H9 (cell line): ENCODE measurements around the gene PCDH9. TPM values are rescaled to one million over a fixed set of nuclear protein-coding genes. Genes with fewer than 3 reads are reported as not detected.

Experiments
- DNase-seq: peaks from one replicate; pipeline ENCODE4 v3.0.0-alpha.2; 2017
- H2AFZ ChIP-seq: one replicate; pipeline ENCODE4 v1.6.1; 2013; ENCODE audit warnings: mild to moderate bottlenecking, low read length, control low read depth, moderate library complexity
- H2AK5ac ChIP-seq: 2 replicates; pipeline ENCODE4 v1.6.1; 2013; ENCODE audit warnings: low read length, control low read depth, mixed read lengths; ENCODE audit not compliant: insufficient read length
- H2BK120ac ChIP-seq: one replicate; pipeline ENCODE4 v1.6.1; 2013; ENCODE audit warnings: low read depth, mild to moderate bottlenecking, low read length, control low read depth, inconsistent platforms; ENCODE audit not compliant: poor library complexity, severe bottlenecking
- H2BK12ac ChIP-seq: 2 replicates; pipeline ENCODE4 v1.6.1; 2013; ENCODE audit warnings: low read length, control low read depth, mixed read lengths, low read depth; ENCODE audit not compliant: insufficient read length
- H2BK15ac ChIP-seq: 2 replicates; pipeline ENCODE4 v1.6.1; 2013; ENCODE audit warnings: low read depth, low read length, control low read depth
- H2BK20ac ChIP-seq: one replicate; pipeline ENCODE4 v1.6.1; 2013; ENCODE audit warnings: low read depth, mild to moderate bottlenecking, low read length, control low read depth, inconsistent platforms; ENCODE audit not compliant: poor library complexity, severe bottlenecking
- H2BK5ac ChIP-seq: 2 replicates; pipeline ENCODE4 v1.6.1; 2013; ENCODE audit warnings: low read length, control low read depth, mixed read lengths; ENCODE audit not compliant: insufficient read length
- H3K14ac ChIP-seq: 2 replicates; pipeline ENCODE4 v1.6.1; 2013; ENCODE audit warnings: low read length, control low read depth; ENCODE audit not compliant: insufficient read depth
- H3K18ac ChIP-seq: 2 replicates; pipeline ENCODE4 v1.6.1; 2013; ENCODE audit warnings: low read depth, mild to moderate bottlenecking, mixed read lengths, low read length, control low read depth; ENCODE audit not compliant: insufficient read length
- H3K23ac ChIP-seq: 2 replicates; pipeline ENCODE4 v1.6.1; 2013; ENCODE audit warnings: low read length, control low read depth, mixed read lengths, low read depth; ENCODE audit not compliant: insufficient read length
- H3K23me2 ChIP-seq: 2 replicates; pipeline ENCODE4 v1.6.1; 2013; ENCODE audit warnings: low read depth, mild to moderate bottlenecking, mixed read lengths, low read length, control low read depth; ENCODE audit not compliant: insufficient read length, poor library complexity, severe bottlenecking
- H3K27ac ChIP-seq: 2 replicates; pipeline ENCODE4 v1.5.1; 2013; ENCODE audit warnings: low read length, control low read depth, mixed read lengths, low read depth; ENCODE audit not compliant: insufficient read length
- H3K27me3 ChIP-seq: 2 replicates; pipeline ENCODE4 v1.6.1; 2013; ENCODE audit warnings: low read length, control low read depth, inconsistent platforms; ENCODE audit not compliant: insufficient read depth
- H3K4ac ChIP-seq: 2 replicates; pipeline ENCODE4 v1.6.1; 2013; ENCODE audit warnings: low read depth, mild to moderate bottlenecking, control low read depth, inconsistent platforms, low read length, moderate library complexity
- H3K4me1 ChIP-seq: 2 replicates; pipeline ENCODE4 v1.6.1; 2013; ENCODE audit warnings: low read length, control low read depth, inconsistent platforms; ENCODE audit not compliant: insufficient read depth
- H3K4me2 ChIP-seq: 2 replicates; pipeline ENCODE4 v1.6.1; 2013; ENCODE audit warnings: low read length, control low read depth, mixed read lengths; ENCODE audit not compliant: insufficient read length, insufficient read depth
- H3K56ac ChIP-seq: 2 replicates; pipeline ENCODE4 v1.6.1; 2013; ENCODE audit warnings: low read depth, mild to moderate bottlenecking, mixed read lengths, low read length, control low read depth; ENCODE audit not compliant: insufficient read length
- H3K79me1 ChIP-seq: 2 replicates; pipeline ENCODE4 v1.6.1; 2013; ENCODE audit warnings: low read depth, mild to moderate bottlenecking, moderate library complexity, low read length, control low read depth, inconsistent platforms; ENCODE audit not compliant: insufficient read depth, poor library complexity, severe bottlenecking
- H3K79me2 ChIP-seq: 2 replicates; pipeline ENCODE4 v1.6.1; 2013; ENCODE audit warnings: low read length, control low read depth, inconsistent platforms; ENCODE audit not compliant: insufficient read depth
- H3K9ac ChIP-seq: 2 replicates; pipeline ENCODE4 v1.6.1; 2013; ENCODE audit warnings: low read length, control low read depth, mixed read lengths; ENCODE audit not compliant: insufficient read length; ENCODE audit errors: extremely low read depth
- H3K9me3 ChIP-seq: one replicate; pipeline ENCODE4 v1.6.1; 2013; ENCODE audit warnings: low read depth, low read length, inconsistent platforms; ENCODE audit not compliant: control insufficient read depth
- H3T11ph ChIP-seq: one replicate; pipeline ENCODE4 v1.6.1; 2013; ENCODE audit warnings: mild to moderate bottlenecking, low read length, control low read depth, inconsistent platforms
- H4K20me1 ChIP-seq: one replicate; pipeline ENCODE4 v1.6.1; 2013; ENCODE audit not compliant: control insufficient read depth, insufficient read length, insufficient read depth
- H4K5ac ChIP-seq: 2 replicates; pipeline ENCODE4 v1.6.1; 2013; ENCODE audit warnings: low read depth, mild to moderate bottlenecking, mixed read lengths, low read length, control low read depth; ENCODE audit not compliant: insufficient read length
- H4K8ac ChIP-seq: replicated peaks from 2 replicates; pipeline ENCODE4 v1.6.1; 2013; ENCODE audit warnings: low read length, control low read depth, mixed read lengths, low read depth; ENCODE audit not compliant: insufficient read length
- H4K91ac ChIP-seq: 2 replicates; pipeline ENCODE4 v1.6.1; 2013; ENCODE audit warnings: low read depth, mild to moderate bottlenecking, moderate library complexity, mixed read lengths, low read length, control low read depth; ENCODE audit not compliant: insufficient read length
- H3K27ac Mint-ChIP-seq, 3 experiments: 2 replicates in 2 of 3; 3 replicates in 1 of 3; pipeline ENCODE4 v1.8.0; 2020 to 2021; ENCODE audit warnings: mixed read lengths in 3 of 3, mild to moderate bottlenecking in 1 of 3, moderate library complexity in 1 of 3
- H3K27me3 Mint-ChIP-seq: 2 replicates; pipeline ENCODE4 v1.8.0; 2021; ENCODE audit warnings: low read depth, mild to moderate bottlenecking, moderate library complexity, mixed read lengths
- H3K36me3 Mint-ChIP-seq, 3 experiments: 2 replicates in 2 of 3; 3 replicates in 1 of 3; pipeline ENCODE4 v1.8.0; 2020 to 2021; ENCODE audit warnings: low read depth in 3 of 3, mixed read lengths in 3 of 3; ENCODE audit not compliant: insufficient read depth in 1 of 3
- H3K4me1 Mint-ChIP-seq, 2 experiments: 2 replicates each; pipeline ENCODE4 v1.8.0; 2020; ENCODE audit warnings: mixed read lengths in 2 of 2
- H3K4me3 Mint-ChIP-seq, 2 experiments: 2 replicates in 1 of 2; 3 replicates in 1 of 2; pipeline ENCODE4 v1.8.0; 2020 to 2021; ENCODE audit warnings: mild to moderate bottlenecking in 2 of 2, mixed read lengths in 2 of 2, moderate library complexity in 1 of 2
- H3K9me3 Mint-ChIP-seq, 2 experiments: 2 replicates in 1 of 2; 3 replicates in 1 of 2; pipeline ENCODE4 v1.8.0; 2020; ENCODE audit warnings: mild to moderate bottlenecking in 2 of 2, mixed read lengths in 2 of 2, moderate library complexity in 1 of 2
- WGBS: extraction: QIAGEN DNeasy Blood & Tissue Kit; methylation state at CpG from one replicate; pipeline ENCODE4 v1.1.7; 2013; ENCODE audit warnings: missing lambda C conversion rate, low lambda C conversion rate, mixed read lengths; ENCODE audit not compliant: insufficient read length; ENCODE audit errors: extremely low coverage; 5-methylcytosine and 5-hydroxymethylcytosine counted together
- total RNA-seq: library from RNA; stranded (reverse); gene quantifications from 2 replicates; pipeline ENCODE4 v1.2.1, GENCODE V29; 2021
- TF ChIP-seq, protein P1 (sequence below): fragments of 200-600 bp; sonication (generic); conservative IDR thresholded peaks from 3 replicates; pipeline ENCODE4 v1.8.0; 2021; ENCODE audit warnings: antibody characterized with exemption, mild to moderate bottlenecking

Gene PCDH9
- total RNA-seq, 1 experiment from 2014 or later = 0.11 TPM

DNA sequence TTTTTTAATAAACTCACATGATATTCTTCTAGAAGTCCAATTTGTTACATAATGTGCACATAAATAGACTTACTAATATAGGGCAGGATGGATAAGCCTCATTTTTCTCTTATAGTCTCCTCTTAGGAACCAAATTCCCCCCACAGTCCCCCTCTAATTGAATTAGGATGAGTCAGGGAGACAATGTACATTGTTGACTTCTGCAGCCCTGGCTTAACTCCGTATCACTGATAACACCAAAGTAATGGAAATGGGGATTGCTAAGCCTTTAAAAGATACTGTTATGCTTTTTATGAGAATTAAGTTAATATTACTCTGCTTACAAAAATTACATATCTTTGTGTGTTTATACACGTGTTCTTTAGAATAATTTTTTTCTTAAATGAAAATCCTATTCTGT, 5.1 kb upstream of the PCDH9 start:
- Histone ChIP-seq H2BK12ac (no peak overlapping the region), H4K8ac (no peak overlapping the region), H2BK5ac (no peak overlapping the region), H3K79me2 (no peaks in the 10 kb centered on the region), H3K9ac (no peak overlapping the region), H2BK15ac (no peak overlapping the region), H2AK5ac (no peak overlapping the region), H2BK20ac (no peak overlapping the region), H3K23ac (no peak overlapping the region), H3T11ph (no peak overlapping the region), H3K56ac (no peak overlapping the region), H3K18ac (no peak overlapping the region), H4K20me1 (no peaks in the 10 kb centered on the region), H3K23me2 (peaks cover 10% of the 10 kb centered on the region), H3K27me3 (no peaks in the 10 kb centered on the region), H3K27ac (no peak overlapping the region), H3K9me3 (no peaks in the 10 kb centered on the region), H3K4me2 (no peak overlapping the region), H4K91ac (no peak overlapping the region), H2BK120ac (no peak overlapping the region), H4K5ac (no peak overlapping the region), H3K4me1 (no peaks in the 10 kb centered on the region), H3K14ac (no peak overlapping the region), H2AFZ (no peak overlapping the region), H3K79me1 (no peaks in the 10 kb centered on the region), H3K4ac (no peak overlapping the region)
- WGBS = no CpG with 5 or more reads among the region's 2 CpGs
- DNase-seq = no peak
- Mint-ChIP-seq H3K27ac (no peak overlapping the region), H3K4me3 (no peak overlapping the region), H3K9me3 (no peaks in the 10 kb centered on the region), H3K27me3 (peaks cover 10% of the 10 kb centered on the region), H3K4me1 (peaks cover 2 to 5% of the 10 kb centered on the region in 2 experiments; a peak in 3 of 4 replicates), H3K36me3 (no peaks in the 10 kb centered on the region)
- TF ChIP-seq, protein P1, sequence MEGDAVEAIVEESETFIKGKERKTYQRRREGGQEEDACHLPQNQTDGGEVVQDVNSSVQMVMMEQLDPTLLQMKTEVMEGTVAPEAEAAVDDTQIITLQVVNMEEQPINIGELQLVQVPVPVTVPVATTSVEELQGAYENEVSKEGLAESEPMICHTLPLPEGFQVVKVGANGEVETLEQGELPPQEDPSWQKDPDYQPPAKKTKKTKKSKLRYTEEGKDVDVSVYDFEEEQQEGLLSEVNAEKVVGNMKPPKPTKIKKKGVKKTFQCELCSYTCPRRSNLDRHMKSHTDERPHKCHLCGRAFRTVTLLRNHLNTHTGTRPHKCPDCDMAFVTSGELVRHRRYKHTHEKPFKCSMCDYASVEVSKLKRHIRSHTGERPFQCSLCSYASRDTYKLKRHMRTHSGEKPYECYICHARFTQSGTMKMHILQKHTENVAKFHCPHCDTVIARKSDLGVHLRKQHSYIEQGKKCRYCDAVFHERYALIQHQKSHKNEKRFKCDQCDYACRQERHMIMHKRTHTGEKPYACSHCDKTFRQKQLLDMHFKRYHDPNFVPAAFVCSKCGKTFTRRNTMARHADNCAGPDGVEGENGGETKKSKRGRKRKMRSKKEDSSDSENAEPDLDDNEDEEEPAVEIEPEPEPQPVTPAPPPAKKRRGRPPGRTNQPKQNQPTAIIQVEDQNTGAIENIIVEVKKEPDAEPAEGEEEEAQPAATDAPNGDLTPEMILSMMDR = no peak
